Neural cell (in vitro differentiated cells): ENCODE measurements around the gene ATXN2L. TPM values are rescaled to one million over a fixed set of nuclear protein-coding genes. Genes with fewer than 3 reads are reported as not detected.

Experiments used
- H2AFZ ChIP-seq: fragments of 200-600, 300-800 bp; sonication (generic), shearing (Covaris generic); 2 replicates; pipeline ENCODE4 v1.6.0; 2014; ENCODE audit warnings: low read depth, mild to moderate bottlenecking, antibody characterized with exemption, low read length, moderate library complexity
- H3F3A ChIP-seq: fragments of 200-600 bp; shearing (Covaris generic); 2 replicates; pipeline ENCODE4 v1.6.1; 2016; ENCODE audit warnings: mild to moderate bottlenecking, moderate library complexity, mixed read lengths, antibody characterized with exemption, low read length; ENCODE audit not compliant: insufficient read depth, poor library complexity, severe bottlenecking
- H3K27ac ChIP-seq: fragments of 200-600, 300-800 bp; sonication (generic), shearing (Covaris generic); 2 replicates; pipeline ENCODE4 v1.5.1; 2014; ENCODE audit warnings: mild to moderate bottlenecking, low read length, moderate library complexity
- H3K27me3 ChIP-seq: fragments of 300-800, 200-600 bp; sonication (generic), shearing (Covaris generic); 2 replicates; pipeline ENCODE4 v1.6.0; 2014; ENCODE audit warnings: mild to moderate bottlenecking, low read depth, low read length, moderate library complexity; ENCODE audit not compliant: insufficient read depth
- H3K36me3 ChIP-seq: fragments of 300-800, 200-600 bp; sonication (generic), shearing (Covaris generic); 2 replicates; pipeline ENCODE4 v1.5.1; 2014; ENCODE audit warnings: mild to moderate bottlenecking, antibody characterized with exemption, low read length, moderate library complexity; ENCODE audit not compliant: insufficient read depth
- H3K4me2 ChIP-seq: fragments of 300-800, 200-600 bp; sonication (generic), shearing (Covaris generic); 2 replicates; pipeline ENCODE4 v1.6.0; 2014; ENCODE audit warnings: mild to moderate bottlenecking, low read length
- H3K4me3 ChIP-seq: fragments of 300-800, 200-600 bp; sonication (generic), shearing (Covaris generic); 2 replicates; pipeline ENCODE4 v1.5.1; 2014; ENCODE audit warnings: mild to moderate bottlenecking, low read length, moderate library complexity
- H3K79me2 ChIP-seq: fragments of 200-600 bp; shearing (Covaris generic); replicated peaks from 2 replicates; pipeline ENCODE4 v1.6.0; 2014; ENCODE audit warnings: mild to moderate bottlenecking, low read length, moderate library complexity; ENCODE audit not compliant: insufficient read depth
- H3K9ac ChIP-seq: fragments of 300-800, 200-600 bp; sonication (generic), shearing (Covaris generic); 2 replicates; pipeline ENCODE4 v1.6.1; 2016; ENCODE audit warnings: mild to moderate bottlenecking, low read length, mixed read lengths
- H3K9me2 ChIP-seq: fragments of 200-600 bp; shearing (Covaris generic); 2 replicates; pipeline ENCODE4 v1.6.1; 2016; ENCODE audit warnings: mild to moderate bottlenecking, low read length, mixed read lengths; ENCODE audit not compliant: insufficient read depth
- H3K9me3 ChIP-seq: fragments of 200-600, 300-800 bp; sonication (generic), shearing (Covaris generic); 2 replicates; pipeline ENCODE4 v1.6.1; 2016; ENCODE audit warnings: mild to moderate bottlenecking, mixed run types, low read length, moderate library complexity, mixed read lengths
- H4K20me1 ChIP-seq: fragments of 200-600 bp; shearing (Covaris generic); 2 replicates; pipeline ENCODE4 v1.6.1; 2016; ENCODE audit warnings: mild to moderate bottlenecking, mixed run types; ENCODE audit not compliant: insufficient read depth
- EP300 ChIP-seq: fragments of 450-650 bp; conservative IDR thresholded peaks from 2 replicates; pipeline ENCODE4 v1.6.1; 2014; ENCODE audit warnings: antibody characterized with exemption, mild to moderate bottlenecking, moderate library complexity; ENCODE audit not compliant: poor library complexity, severe bottlenecking
- EZH2 ChIP-seq: fragments of 200-600, 300-800 bp; shearing (Covaris generic), sonication (generic); IDR thresholded peaks from 2 replicates; pipeline ENCODE4 v1.6.1; 2014; ENCODE audit warnings: antibody characterized with exemption, low read length, borderline replicate concordance, mild to moderate bottlenecking; ENCODE audit not compliant: insufficient read depth, poor library complexity, severe bottlenecking
- MXI1 ChIP-seq: fragments of 450-650 bp; conservative IDR thresholded peaks from 2 replicates; pipeline ENCODE4 v1.6.1; 2014; ENCODE audit warnings: antibody characterized with exemption, mild to moderate bottlenecking; ENCODE audit not compliant: poor library complexity, severe bottlenecking
- POLR2AphosphoS5 ChIP-seq: IDR thresholded peaks from 2 replicates; pipeline ENCODE4 v1.6.1; 2012
- RAD21 ChIP-seq: fragments of 450-650 bp; conservative IDR thresholded peaks from 2 replicates; pipeline ENCODE4 v1.6.1; 2014; ENCODE audit warnings: antibody characterized with exemption, mild to moderate bottlenecking, moderate library complexity
- SMC3 ChIP-seq: fragments of 450-650 bp; conservative IDR thresholded peaks from 2 replicates; pipeline ENCODE4 v1.6.1; 2014; ENCODE audit warnings: antibody characterized with exemption, mild to moderate bottlenecking, moderate library complexity; ENCODE audit not compliant: poor library complexity
- TAF1 ChIP-seq: IDR thresholded peaks from 2 replicates; pipeline ENCODE4 v1.6.1; 2012; ENCODE audit warnings: low read depth
- polyA plus RNA-seq: library from polyadenylated mRNA; depleted of rRNA; stranded (reverse); fragments of >200 nt; gene quantifications from 2 replicates; pipeline ENCODE4 v1.2.3, GENCODE V29; 2014
- TF ChIP-seq, protein P1 (sequence below): IDR thresholded peaks from 2 replicates; pipeline ENCODE4 v1.6.1; 2012; ENCODE audit warnings: borderline replicate concordance
- TF ChIP-seq, protein P2 (sequence below): fragments of 450-650 bp; IDR thresholded peaks from 2 replicates; pipeline ENCODE4 v1.5.1; 2014; ENCODE audit warnings: antibody characterized with exemption, mild to moderate bottlenecking, moderate library complexity; ENCODE audit not compliant: poor library complexity, severe bottlenecking

ATXN2L gene
- polyA plus RNA-seq, 1 donor from 2014 or later = 24.0 TPM

DNA sequence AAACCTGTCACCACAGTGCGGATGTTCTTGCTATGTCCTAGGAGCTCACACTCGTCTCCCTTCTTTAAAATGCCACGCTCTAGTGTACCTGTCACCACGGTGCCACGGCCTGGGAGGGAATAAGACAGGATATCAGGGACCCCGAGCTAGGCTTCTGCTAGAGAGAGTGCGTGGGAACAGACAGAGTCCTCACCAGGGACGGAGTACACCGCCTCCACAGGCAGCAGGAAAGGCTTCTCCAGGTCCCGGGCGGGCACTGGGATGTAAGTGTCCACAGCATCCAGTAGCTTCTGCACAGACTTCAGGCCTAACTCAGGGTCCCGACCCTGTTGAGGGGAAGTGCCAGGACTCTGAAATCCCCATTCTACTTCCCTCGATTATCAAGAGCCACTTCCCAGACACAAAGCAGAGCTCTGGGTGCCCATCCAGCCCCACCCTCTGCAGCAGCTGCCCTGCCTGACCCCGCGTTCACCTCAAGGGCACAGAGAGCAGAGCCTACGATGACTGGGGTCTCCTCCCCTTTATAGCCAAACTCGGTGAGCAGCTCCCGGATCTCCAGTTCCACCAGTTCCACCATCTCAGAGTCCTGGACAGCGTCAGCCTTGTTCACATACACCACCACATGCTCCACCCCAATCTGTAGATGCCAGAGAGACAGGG is 21.6 kb downstream of the ATXN2L start:
- H4K20me1 ChIP-seq = no peaks in the 10 kb centered on the region
- no peaks in the 10 kb centered on the region for H3K9me2 ChIP-seq
- H3K4me2 ChIP-seq = no peak overlapping the region
- no peaks in the 10 kb centered on the region for H3K9me3 ChIP-seq
- no peaks in the 10 kb centered on the region for H3K36me3 ChIP-seq
- H3K4me3 ChIP-seq = peak overlapping the region; percentile 100
- no peak for TF ChIP-seq POLR2AphosphoS5
- no peak for TF ChIP-seq RAD21
- TF ChIP-seq, protein P1, sequence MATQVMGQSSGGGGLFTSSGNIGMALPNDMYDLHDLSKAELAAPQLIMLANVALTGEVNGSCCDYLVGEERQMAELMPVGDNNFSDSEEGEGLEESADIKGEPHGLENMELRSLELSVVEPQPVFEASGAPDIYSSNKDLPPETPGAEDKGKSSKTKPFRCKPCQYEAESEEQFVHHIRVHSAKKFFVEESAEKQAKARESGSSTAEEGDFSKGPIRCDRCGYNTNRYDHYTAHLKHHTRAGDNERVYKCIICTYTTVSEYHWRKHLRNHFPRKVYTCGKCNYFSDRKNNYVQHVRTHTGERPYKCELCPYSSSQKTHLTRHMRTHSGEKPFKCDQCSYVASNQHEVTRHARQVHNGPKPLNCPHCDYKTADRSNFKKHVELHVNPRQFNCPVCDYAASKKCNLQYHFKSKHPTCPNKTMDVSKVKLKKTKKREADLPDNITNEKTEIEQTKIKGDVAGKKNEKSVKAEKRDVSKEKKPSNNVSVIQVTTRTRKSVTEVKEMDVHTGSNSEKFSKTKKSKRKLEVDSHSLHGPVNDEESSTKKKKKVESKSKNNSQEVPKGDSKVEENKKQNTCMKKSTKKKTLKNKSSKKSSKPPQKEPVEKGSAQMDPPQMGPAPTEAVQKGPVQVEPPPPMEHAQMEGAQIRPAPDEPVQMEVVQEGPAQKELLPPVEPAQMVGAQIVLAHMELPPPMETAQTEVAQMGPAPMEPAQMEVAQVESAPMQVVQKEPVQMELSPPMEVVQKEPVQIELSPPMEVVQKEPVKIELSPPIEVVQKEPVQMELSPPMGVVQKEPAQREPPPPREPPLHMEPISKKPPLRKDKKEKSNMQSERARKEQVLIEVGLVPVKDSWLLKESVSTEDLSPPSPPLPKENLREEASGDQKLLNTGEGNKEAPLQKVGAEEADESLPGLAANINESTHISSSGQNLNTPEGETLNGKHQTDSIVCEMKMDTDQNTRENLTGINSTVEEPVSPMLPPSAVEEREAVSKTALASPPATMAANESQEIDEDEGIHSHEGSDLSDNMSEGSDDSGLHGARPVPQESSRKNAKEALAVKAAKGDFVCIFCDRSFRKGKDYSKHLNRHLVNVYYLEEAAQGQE = no peak
- TF ChIP-seq SMC3 = no peak
- no peak for TF ChIP-seq EP300
- TF ChIP-seq, protein P2, sequence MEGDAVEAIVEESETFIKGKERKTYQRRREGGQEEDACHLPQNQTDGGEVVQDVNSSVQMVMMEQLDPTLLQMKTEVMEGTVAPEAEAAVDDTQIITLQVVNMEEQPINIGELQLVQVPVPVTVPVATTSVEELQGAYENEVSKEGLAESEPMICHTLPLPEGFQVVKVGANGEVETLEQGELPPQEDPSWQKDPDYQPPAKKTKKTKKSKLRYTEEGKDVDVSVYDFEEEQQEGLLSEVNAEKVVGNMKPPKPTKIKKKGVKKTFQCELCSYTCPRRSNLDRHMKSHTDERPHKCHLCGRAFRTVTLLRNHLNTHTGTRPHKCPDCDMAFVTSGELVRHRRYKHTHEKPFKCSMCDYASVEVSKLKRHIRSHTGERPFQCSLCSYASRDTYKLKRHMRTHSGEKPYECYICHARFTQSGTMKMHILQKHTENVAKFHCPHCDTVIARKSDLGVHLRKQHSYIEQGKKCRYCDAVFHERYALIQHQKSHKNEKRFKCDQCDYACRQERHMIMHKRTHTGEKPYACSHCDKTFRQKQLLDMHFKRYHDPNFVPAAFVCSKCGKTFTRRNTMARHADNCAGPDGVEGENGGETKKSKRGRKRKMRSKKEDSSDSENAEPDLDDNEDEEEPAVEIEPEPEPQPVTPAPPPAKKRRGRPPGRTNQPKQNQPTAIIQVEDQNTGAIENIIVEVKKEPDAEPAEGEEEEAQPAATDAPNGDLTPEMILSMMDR = no peak
- TF ChIP-seq TAF1 = no peak
- no peak for TF ChIP-seq EZH2
- TF ChIP-seq MXI1 = no peak
- H3K79me2 ChIP-seq = peaks cover 23% of the 10 kb centered on the region
- no peak overlapping the region for H2AFZ ChIP-seq
- no peaks in the 10 kb centered on the region for H3K27me3 ChIP-seq
- H3F3A ChIP-seq = no peaks in the 10 kb centered on the region
- H3K27ac ChIP-seq = no peak overlapping the region
- no peak overlapping the region for H3K9ac ChIP-seq

DNA sequence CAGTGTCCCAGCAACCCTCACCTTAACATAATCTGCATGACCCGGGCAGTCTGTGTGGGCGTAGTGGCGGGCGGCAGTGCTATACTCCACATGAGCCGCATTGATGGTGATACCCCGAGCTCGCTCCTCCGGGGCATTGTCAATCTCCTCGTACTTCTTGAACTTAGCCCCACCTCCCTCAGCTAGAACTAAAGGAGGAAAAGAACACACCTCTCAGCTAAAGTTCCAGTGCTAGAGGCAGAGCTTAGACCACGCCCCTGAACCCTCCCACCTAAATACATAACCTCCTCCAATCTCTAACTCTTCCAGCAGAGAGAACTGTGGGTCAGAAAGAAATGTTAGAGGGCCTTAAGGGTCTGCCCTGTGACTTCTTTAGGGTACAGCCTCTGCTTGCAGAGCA is 22.5 kb downstream of the ATXN2L start:
- Histone ChIP-seq H3K27me3 (no peaks in the 10 kb centered on the region), H3K9ac (peak overlapping the region; percentile 91), H4K20me1 (no peaks in the 10 kb centered on the region), H3K79me2 (peaks cover 23% of the 10 kb centered on the region), H3K9me2 (no peaks in the 10 kb centered on the region), H3K4me3 (peak overlapping the region; percentile 100), H3K27ac (no peak overlapping the region), H2AFZ (no peak overlapping the region), H3F3A (no peaks in the 10 kb centered on the region), H3K36me3 (no peaks in the 10 kb centered on the region), H3K9me3 (no peaks in the 10 kb centered on the region), H3K4me2 (peak overlapping the region; percentile 97)
- no peak for TF ChIP-seq EZH2
- no peak for TF ChIP-seq EP300
- no peak for TF ChIP-seq RAD21
- TF ChIP-seq, protein P1 = no peak
